Small intestine (tissue), 7 donors: ENCODE data around the gene CCHCR1. TPM values are rescaled to one million over a fixed set of nuclear protein-coding genes. Genes with fewer than 3 reads are reported as not detected.

ENCODE experiments used
- DNase-seq, 2 donors: peaks; one replicate each; pipeline versions ENCODE4 v3.0.0 to v3.0.0-alpha.2; 2013
- FAIRE-seq: peaks from 2 replicates; lab custom pipeline; 2012; peaks lifted over from hg19 to GRCh38; lab: Jason Lieb, UNC
- H3K27ac ChIP-seq, 3 donors: one replicate each; pipeline ENCODE4 v1.5.1; 2013; ENCODE audit warnings: low read length in 2 of 3, mild to moderate bottlenecking in 2 of 3, control low read depth in 1 of 3, inconsistent platforms in 1 of 3, low read depth in 1 of 3, moderate library complexity in 1 of 3
- H3K27me3 ChIP-seq, 3 donors: one replicate each; pipeline ENCODE4 v1.6.1; 2013; ENCODE audit warnings: low read length in 3 of 3, inconsistent platforms in 1 of 3; ENCODE audit not compliant: control insufficient read depth in 3 of 3, insufficient read depth in 3 of 3
- H3K36me3 ChIP-seq, 3 donors: one replicate each; pipeline ENCODE4 v1.6.1; 2013; ENCODE audit warnings: low read length in 3 of 3, inconsistent platforms in 1 of 3, low read depth in 1 of 3, mild to moderate bottlenecking in 1 of 3, moderate library complexity in 1 of 3; ENCODE audit not compliant: control insufficient read depth in 3 of 3, insufficient read depth in 2 of 3
- H3K4me1 ChIP-seq, 3 donors: one replicate each; pipeline ENCODE4 v1.6.1; 2013; ENCODE audit warnings: low read length in 2 of 3, inconsistent platforms in 1 of 3, low read depth in 1 of 3, mild to moderate bottlenecking in 1 of 3, moderate library complexity in 1 of 3; ENCODE audit not compliant: control insufficient read depth in 3 of 3, insufficient read depth in 2 of 3
- H3K4me3 ChIP-seq, 3 donors: one replicate each; pipeline ENCODE4 v1.5.1; 2013; ENCODE audit warnings: low read length in 3 of 3, control low read depth in 1 of 3, inconsistent platforms in 1 of 3, low read depth in 1 of 3, mild to moderate bottlenecking in 1 of 3, moderate library complexity in 1 of 3
- H3K9me3 ChIP-seq, 2 donors: one replicate each; pipeline ENCODE4 v1.6.1; 2013; ENCODE audit warnings: low read depth in 1 of 2, low read length in 1 of 2; ENCODE audit not compliant: control insufficient read depth in 2 of 2, insufficient read depth in 1 of 2
- WGBS, 3 donors: extraction: QIAGEN DNeasy Blood & Tissue Kit; methylation state at CpG; one replicate each; pipeline ENCODE4 v1.1.7; 2013; 5-methylcytosine and 5-hydroxymethylcytosine counted together
- polyA plus RNA-seq, 4 donors: library from polyadenylated mRNA; stranded (reverse) in 3 of 4; unstranded in 1 of 4; fragments of 200-250 nt in 3 of 4; fragments of 120-200 nt in 1 of 4; gene quantifications; one replicate each; pipeline versions ENCODE4 v1.2.1 to v1.2.3, GENCODE V29; 2013
- donor health status: healthy with polysubstance abuse.
- donor health status: control.
- donor health status: control.
- donor health status: Bipolar disorder and iron deficiency.
- donor health status: healthy.

The CCHCR1 gene
- polyA plus RNA-seq, 4 donors = 13.2 to 29.0 (median 15.1) TPM

- peak within 1 kb of the TSS in 1 of 3 donors; percentile 21 for H3K4me3 ChIP-seq
- H3K9me3 ChIP-seq = no peaks in the 10 kb centered on the region
- no peak for FAIRE-seq
- H3K4me1 ChIP-seq = peaks cover 0 to 6% (median 3%) of the 10 kb centered on the region in 3 donors
- H3K36me3 ChIP-seq = peaks cover 0 to 12% (median 0%) of the 10 kb centered on the region in 3 donors
- WGBS, 3 donors = 79 to 86% (median 83%) methylated on average over 4 of the region's 4 CpGs
- no peak within 1 kb of the TSS for H3K27ac ChIP-seq
- DNase-seq = no peak
- H3K27me3 ChIP-seq = no peaks in the 10 kb centered on the region
Observed at GRCh38 chr6:31138982-31139381, 18.6 kb downstream of the CCHCR1 start, which contains the start of gene PSORS1C2. Gene PSORS1C2 (minus strand): TSS chr6:31139066. CDS start chr6:31139026, 40 bp downstream.

GRCh38 chr6:31135710-31136109 lies 21.9 kb downstream of the CCHCR1 start:
- Histone ChIP-seq H3K4me1 (peaks cover 0 to 6% (median 0%) of the 10 kb centered on the region in 3 donors), H3K9me3 (no peaks in the 10 kb centered on the region), H3K27ac (no peak overlapping the region), H3K4me3 (no peak overlapping the region), H3K36me3 (no peaks in the 10 kb centered on the region), H3K27me3 (no peaks in the 10 kb centered on the region)
- FAIRE-seq = no peak
- no peak for DNase-seq
- WGBS, 3 donors = 83 to 91% (median 90%) methylated on average over 10 of the region's 10 CpGs

- DNase-seq = no peak
- Histone ChIP-seq H3K27ac (no peak overlapping the region), H3K4me3 (no peak overlapping the region), H3K36me3 (no peaks in the 10 kb centered on the region), H3K4me1 (peaks cover 0 to 3% (median 0%) of the 10 kb centered on the region in 3 donors), H3K27me3 (peaks cover 0 to 15% (median 0%) of the 10 kb centered on the region in 3 donors), H3K9me3 (no peaks in the 10 kb centered on the region)
- WGBS, 3 donors = 77 to 81% (median 80%) methylated on average over 6 of the region's 6 CpGs
- no peak for FAIRE-seq
Observed at GRCh38 chr6:31132806-31133205, 24.8 kb downstream of the CCHCR1 start.

- Histone ChIP-seq H3K27me3 (peaks cover 0 to 15% (median 0%) of the 10 kb centered on the region in 3 donors), H3K4me3 (no peak overlapping the region), H3K36me3 (no peaks in the 10 kb centered on the region), H3K9me3 (no peaks in the 10 kb centered on the region), H3K4me1 (peaks cover 0 to 4% (median under 1%) of the 10 kb centered on the region in 3 donors), H3K27ac (no peak overlapping the region)
- DNase-seq = no peak
- WGBS, 3 donors = 70 to 89% (median 72%) methylated on average over 3 of the region's 3 CpGs
- FAIRE-seq = no peak
Observed at GRCh38 chr6:31131595-31131994, 26.0 kb downstream of the CCHCR1 start.

GRCh38 chr6:31130751-31131150 lies 26.9 kb downstream of the CCHCR1 start:
- peaks cover 0 to 3% of the 10 kb centered on the region in 2 donors for H3K9me3 ChIP-seq
- peaks cover 0 to 15% (median 0%) of the 10 kb centered on the region in 3 donors for H3K27me3 ChIP-seq
- peaks cover 0 to 4% (median 3%) of the 10 kb centered on the region in 3 donors for H3K4me1 ChIP-seq
- H3K27ac ChIP-seq = no peak overlapping the region
- no peak for FAIRE-seq
- 89 to 92% (median 91%) methylated on average over 3 of the region's 3 CpGs for WGBS, 3 donors
- no peaks in the 10 kb centered on the region for H3K36me3 ChIP-seq
- no peak overlapping the region for H3K4me3 ChIP-seq
- DNase-seq = no peak

- Histone ChIP-seq H3K9me3 (peaks cover 0 to 4% of the 10 kb centered on the region in 2 donors), H3K4me3 (no peak overlapping the region), H3K27me3 (peaks cover 0 to 15% (median 0%) of the 10 kb centered on the region in 3 donors), H3K4me1 (peaks cover 0 to 4% (median 3%) of the 10 kb centered on the region in 3 donors), H3K36me3 (no peaks in the 10 kb centered on the region), H3K27ac (no peak overlapping the region)
- 37 to 65% (median 65%) methylated on average over 4 of the region's 4 CpGs for WGBS, 3 donors
- DNase-seq = no peak
- FAIRE-seq = no peak
Observed at GRCh38 chr6:31129130-31129529, 28.5 kb downstream of the CCHCR1 start.

- WGBS, 3 donors = 0 to 4% (median 3%) methylated on average over 8 of the region's 8 CpGs
- Histone ChIP-seq H3K36me3 (no peaks in the 10 kb centered on the region), H3K27ac (no peak overlapping the region), H3K9me3 (peaks cover 0 to 4% of the 10 kb centered on the region in 2 donors), H3K4me3 (no peak overlapping the region), H3K4me1 (peaks cover 0 to 4% (median 3%) of the 10 kb centered on the region in 3 donors), H3K27me3 (peaks cover 0 to 15% (median 0%) of the 10 kb centered on the region in 3 donors)
- FAIRE-seq (no peak), DNase-seq (peak; percentile 75 to 80)
Observed at GRCh38 chr6:31128093-31128676, 29.4 kb downstream of the CCHCR1 start.

- peaks cover 0 to 4% (median 3%) of the 10 kb centered on the region in 3 donors for H3K4me1 ChIP-seq
- FAIRE-seq = no peak
- no peak overlapping the region for H3K4me3 ChIP-seq
- H3K36me3 ChIP-seq = no peaks in the 10 kb centered on the region
- H3K27ac ChIP-seq = peak overlapping the region in 1 of 3 donors; percentile 78
- peaks cover 0 to 4% of the 10 kb centered on the region in 2 donors for H3K9me3 ChIP-seq
- 26 to 45% (median 37%) methylated on average over 16 of the region's 16 CpGs for WGBS, 3 donors
- peaks cover 0 to 15% (median 0%) of the 10 kb centered on the region in 3 donors for H3K27me3 ChIP-seq
- peak; percentile 37 to 60 for DNase-seq
Observed at GRCh38 chr6:31126396-31127175, 31.0 kb downstream of the CCHCR1 start.
